Natural killer cell (primary cell): ENCODE data around the gene CARS1. TPM values are rescaled to one million over a fixed set of nuclear protein-coding genes. Genes with fewer than 3 reads are reported as not detected.

Experiments used
- ATAC-seq, 3 donors: fragments of 150-1000 bp in 2 of 3; fragments of 200-7000 bp in 1 of 3; cut with Tn5 transposase; 1 replicate in 1 of 3; 2 replicates in 2 of 3; pipeline ENCODE4 v1.10.0; 2021; ENCODE audit warnings: mild to moderate bottlenecking in 2 of 3, moderate library complexity in 2 of 3
- DNase-seq, 2 donors: peaks; one replicate each; pipeline versions ENCODE4 v3.0.0 to v3.0.0-alpha.2; 2013 to 2021; ENCODE audit warnings: mixed read lengths in 1 of 2
- H3K27ac ChIP-seq: one replicate; pipeline ENCODE4 v1.5.1; 2013; ENCODE audit warnings: mild to moderate bottlenecking, low read length
- H3K27me3 ChIP-seq: one replicate; pipeline ENCODE4 v1.6.1; 2013; ENCODE audit warnings: low read length; ENCODE audit not compliant: control insufficient read depth, insufficient read depth
- H3K36me3 ChIP-seq: one replicate; pipeline ENCODE4 v1.6.1; 2013; ENCODE audit warnings: low read length; ENCODE audit not compliant: control insufficient read depth, insufficient read depth
- H3K4me1 ChIP-seq: one replicate; pipeline ENCODE4 v1.6.1; 2013; ENCODE audit warnings: low read length; ENCODE audit not compliant: control insufficient read depth, insufficient read depth
- H3K4me3 ChIP-seq: one replicate; pipeline ENCODE4 v1.5.1; 2013; ENCODE audit warnings: low read length
- H3K9me3 ChIP-seq: one replicate; pipeline ENCODE4 v1.6.1; 2013; ENCODE audit warnings: low read length; ENCODE audit not compliant: control insufficient read depth, insufficient read depth
- H3K27ac Mint-ChIP-seq, 2 donors: one replicate each; pipeline ENCODE4 v1.8.0; 2022; ENCODE audit warnings: mild to moderate bottlenecking in 2 of 2, mixed read lengths in 2 of 2, moderate library complexity in 1 of 2
- H3K27me3 Mint-ChIP-seq, 2 donors: one replicate each; pipeline ENCODE4 v1.8.0; 2022; ENCODE audit warnings: low read depth in 2 of 2, mixed read lengths in 2 of 2
- H3K36me3 Mint-ChIP-seq: one replicate; pipeline ENCODE4 v1.8.0; 2022; ENCODE audit warnings: mixed read lengths
- H3K4me1 Mint-ChIP-seq, 2 donors: one replicate each; pipeline ENCODE4 v1.8.0; 2022; ENCODE audit warnings: mixed read lengths in 2 of 2
- H3K4me3 Mint-ChIP-seq: one replicate; pipeline ENCODE4 v1.8.0; 2022; ENCODE audit warnings: mild to moderate bottlenecking, moderate library complexity, mixed read lengths
- H3K9me3 Mint-ChIP-seq, 2 donors: one replicate each; pipeline ENCODE4 v1.8.0; 2022; ENCODE audit warnings: mixed read lengths in 2 of 2
- CTCF ChIP-seq: fragments of 200-600 bp; IDR thresholded peaks from one replicate; pipeline ENCODE4 v1.8.0; 2022; ENCODE audit warnings: antibody characterized with exemption
- WGBS: methylation state at CpG from one replicate; pipeline ENCODE4 v1.1.7; 2013; ENCODE audit warnings: missing lambda C conversion rate; ENCODE audit not compliant: insufficient coverage; 5-methylcytosine and 5-hydroxymethylcytosine counted together
- intact Hi-C: fragments of 100-400 bp; cut with micrococcal nuclease; formaldehyde crosslinking; loops from one replicate; pipeline ENCODE4 v1.14.2; 2022
- total RNA-seq, 4 donors: library from RNA; stranded (reverse); fragments of 120-200 nt in 1 of 4; gene quantifications; one replicate each; pipeline versions ENCODE4 v1.2.3 to v1.2.4, GENCODE V29; 2013 to 2022

Gene CARS1
- total RNA-seq, 3 donors from 2014 or later (not counting 1 experiment from before 2014, with no cell fraction given), result 47.9 to 51.3 (median 50.3) TPM

DNA sequence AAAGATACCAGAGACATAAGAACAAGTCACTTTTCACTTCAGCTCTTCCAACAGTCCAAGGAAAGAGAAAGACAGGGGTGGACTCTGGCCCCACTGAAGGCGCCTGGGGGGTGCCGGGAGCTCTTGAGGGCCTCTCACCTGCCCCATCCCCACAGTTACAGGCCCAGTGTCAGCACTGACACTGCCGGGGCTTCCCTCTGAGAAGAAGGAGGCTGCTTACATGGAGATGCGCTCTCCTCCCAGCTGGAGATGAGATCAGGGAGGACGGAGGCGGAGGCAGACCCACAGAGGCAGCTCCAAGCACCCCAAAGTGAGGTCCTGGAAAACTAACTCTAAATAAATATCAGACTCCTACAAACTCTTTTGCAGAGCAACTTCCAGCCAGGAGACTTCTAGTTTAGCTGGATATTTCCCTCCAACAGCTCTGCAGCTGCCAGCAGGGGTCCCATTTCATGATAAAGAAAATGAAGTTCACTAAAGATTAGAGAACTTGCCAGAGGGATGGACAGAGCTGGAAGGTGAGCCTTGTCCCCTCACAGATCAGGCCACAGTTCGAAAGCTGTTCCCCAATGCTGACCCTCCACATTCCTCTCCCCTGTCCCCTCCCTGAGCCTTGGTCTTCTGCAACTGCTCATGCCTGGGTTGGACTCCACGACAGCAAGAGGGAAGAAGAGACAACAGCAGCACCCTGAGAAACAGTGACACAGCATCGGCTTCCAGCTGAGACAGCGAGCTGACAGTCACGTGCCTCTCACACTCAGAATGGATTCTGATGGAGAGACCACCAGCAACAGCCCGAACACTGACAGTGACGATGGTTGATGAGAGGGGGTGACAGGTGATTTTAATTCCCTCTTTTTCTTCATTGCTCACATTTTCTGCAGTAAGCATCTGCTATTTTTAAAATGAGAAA is 5.8 kb downstream of the CARS1 start:
- intact Hi-C loops, result no loop called here
- Histone ChIP-seq H3K4me3 (no peak overlapping the region), H3K9me3 (no peaks in the 10 kb centered on the region), H3K27me3 (no peaks in the 10 kb centered on the region), H3K4me1 (peaks cover 31% of the 10 kb centered on the region), H3K36me3 (peaks cover 2% of the 10 kb centered on the region), H3K27ac (no peak overlapping the region)
- ATAC-seq, result no peak
- peak overlapping the region; percentile 13 for H3K4me3 Mint-ChIP-seq
- DNase-seq, result no peak
- H3K36me3 Mint-ChIP-seq, result no peaks in the 10 kb centered on the region
- TF ChIP-seq CTCF, result no peak
- H3K4me1 Mint-ChIP-seq, result peaks cover 44 to 52% of the 10 kb centered on the region in 2 donors
- H3K27me3 Mint-ChIP-seq, result no peaks in the 10 kb centered on the region
- H3K9me3 Mint-ChIP-seq, result no peaks in the 10 kb centered on the region
- peak overlapping the region; percentile 3 to 57 for H3K27ac Mint-ChIP-seq
- WGBS, result 68% methylated on average over 11 of the region's 13 CpGs

- H3K27me3 Mint-ChIP-seq, result no peaks in the 10 kb centered on the region
- Histone ChIP-seq H3K4me3 (no peak overlapping the region), H3K4me1 (peaks cover 23% of the 10 kb centered on the region), H3K27me3 (no peaks in the 10 kb centered on the region), H3K27ac (peak overlapping the region; percentile 28), H3K36me3 (peaks cover 2% of the 10 kb centered on the region), H3K9me3 (no peaks in the 10 kb centered on the region)
- H3K27ac Mint-ChIP-seq, result peak overlapping the region; percentile 3 to 57
- H3K4me1 Mint-ChIP-seq, result peaks cover 35 to 44% of the 10 kb centered on the region in 2 donors
- H3K4me3 Mint-ChIP-seq, result no peak overlapping the region
- no peak for TF ChIP-seq CTCF
- DNase-seq (no peak), ATAC-seq (no peak)
- H3K9me3 Mint-ChIP-seq, result no peaks in the 10 kb centered on the region
- intact Hi-C loops, result no loop called here
- 95% methylated on average over 18 of the region's 18 CpGs for WGBS
- H3K36me3 Mint-ChIP-seq, result no peaks in the 10 kb centered on the region
These were observed 6.6 kb downstream of the CARS1 start for GRCh38 chr11:3050386-3051195.

GRCh38 chr11:3049430-3050243 is 7.6 kb downstream of the CARS1 start:
- no peak for TF ChIP-seq CTCF
- Histone ChIP-seq H3K27me3 (no peaks in the 10 kb centered on the region), H3K4me1 (peaks cover 23% of the 10 kb centered on the region), H3K4me3 (no peak overlapping the region), H3K36me3 (peaks cover 6% of the 10 kb centered on the region), H3K27ac (peak overlapping the region; percentile 78), H3K9me3 (no peaks in the 10 kb centered on the region)
- peak overlapping the region; percentile 5 to 49 for H3K27ac Mint-ChIP-seq
- H3K4me1 Mint-ChIP-seq, result peaks cover 27 to 41% of the 10 kb centered on the region in 2 donors
- no peaks in the 10 kb centered on the region for H3K9me3 Mint-ChIP-seq
- H3K4me3 Mint-ChIP-seq, result no peak overlapping the region
- H3K27me3 Mint-ChIP-seq, result no peaks in the 10 kb centered on the region
- peak in 1 of 2 donors; percentile 89 for DNase-seq
- WGBS, result 73% methylated on average over 18 of the region's 18 CpGs
- no peaks in the 10 kb centered on the region for H3K36me3 Mint-ChIP-seq
- ATAC-seq, result peak; percentile 72 to 93 (median 90)
- intact Hi-C loops, result no loop called here
